Stimulated activated CD8-positive, alpha-beta memory T cell treated with anti-CD3 and anti-CD28 coated beads, Interleukin-15, amount 100 ng/mL, for 4 hours (primary cell): ENCODE results near the gene SORCS3.

ENCODE experiments used
- DNase-seq, 2 donors: peaks; one replicate each; pipeline ENCODE4 v3.0.0-alpha.2; 2020; ENCODE audit warnings: low read depth in 2 of 2

SORCS3 gene

DNA sequence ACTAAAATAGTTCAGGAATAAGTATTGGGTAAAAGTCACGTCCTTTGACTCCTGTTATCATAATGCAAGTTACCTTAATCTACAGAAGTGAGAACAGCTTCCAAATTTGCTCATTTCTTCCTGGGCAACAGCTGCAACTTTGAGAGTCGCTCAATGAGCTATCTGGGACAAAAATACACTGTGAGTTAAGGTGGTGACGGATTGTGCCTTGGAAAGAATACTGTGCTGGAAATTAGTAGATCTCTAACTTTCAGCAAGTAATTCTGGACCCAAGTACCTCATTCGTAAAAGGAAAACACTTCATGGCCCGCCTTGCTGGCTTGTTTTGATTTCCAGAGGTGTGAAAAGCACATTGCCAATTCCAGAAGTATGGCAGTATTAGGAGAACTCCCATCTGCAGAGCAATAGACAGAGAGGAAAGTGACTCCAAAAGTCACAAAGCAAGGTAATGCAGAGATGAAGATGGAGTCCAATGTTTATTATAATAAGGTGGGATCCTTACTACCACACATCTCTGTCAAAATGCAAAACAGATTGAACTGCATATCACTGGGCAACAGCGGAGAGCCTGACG lies 626.0 kb downstream of the SORCS3 start:
- no peak for DNase-seq

DNA sequence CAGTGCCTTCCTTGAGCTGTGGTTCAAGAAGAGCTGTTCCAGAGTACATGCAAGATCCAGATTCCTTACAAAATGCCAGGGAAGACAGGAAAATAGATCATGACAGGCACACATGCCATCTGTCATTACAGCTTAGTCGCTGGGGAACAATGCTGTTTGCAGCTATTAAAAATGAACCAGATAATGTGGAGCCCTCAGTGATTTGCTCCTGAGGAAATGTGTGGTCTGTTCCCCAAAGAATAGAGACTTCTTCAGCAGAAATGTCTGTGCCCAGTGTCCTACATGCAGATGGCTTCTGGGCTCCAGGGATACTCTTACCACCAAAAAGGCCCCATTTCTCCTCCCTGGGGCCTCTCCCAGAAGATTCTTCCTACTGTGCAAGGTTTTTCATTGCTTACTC lies 627.9 kb downstream of the SORCS3 start:
- no peak for DNase-seq

DNA sequence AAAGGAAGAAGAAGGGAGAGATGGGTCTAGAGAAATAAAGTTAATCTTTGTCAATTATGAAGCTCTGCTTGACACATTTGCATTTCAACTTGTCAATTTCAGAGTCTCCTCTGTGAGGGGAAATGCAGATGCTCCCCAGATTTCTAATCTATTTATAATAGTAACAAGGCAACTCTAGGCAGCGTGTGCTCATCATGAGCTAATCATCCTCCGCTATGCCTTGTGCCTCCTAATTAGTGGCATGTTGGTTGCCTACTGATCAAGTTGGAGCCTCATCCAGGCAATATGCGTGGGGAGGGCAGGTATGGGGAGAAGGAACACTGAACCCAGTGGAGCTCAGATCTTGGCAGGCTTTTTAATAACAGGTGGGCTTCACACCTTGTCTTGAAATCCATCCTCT lies 628.6 kb downstream of the SORCS3 start:
- DNase-seq: no peak

DNA sequence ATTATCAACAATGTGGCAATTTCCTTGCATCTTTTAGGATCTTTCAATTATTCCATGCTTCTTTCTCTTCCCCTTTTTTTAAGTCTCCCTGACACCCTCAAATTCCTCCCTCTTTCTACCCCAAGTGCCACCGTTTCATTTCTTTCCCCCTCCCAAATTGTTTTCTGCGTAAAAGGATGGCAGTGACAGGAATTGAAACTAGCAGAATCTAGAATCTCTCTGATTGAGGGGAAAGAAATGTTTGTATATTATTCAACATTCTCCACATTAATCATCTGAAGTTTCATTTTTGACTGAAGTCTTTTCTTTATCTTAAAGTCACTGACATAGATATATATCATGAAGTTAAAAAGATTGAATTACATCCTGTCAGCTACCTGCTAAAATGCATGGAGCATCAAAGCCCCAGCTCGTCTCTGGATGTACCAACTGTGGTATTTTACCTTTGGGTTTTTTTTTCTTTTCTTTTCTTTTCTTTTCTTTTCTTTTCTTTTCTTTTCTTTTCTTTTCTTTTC lies 633.5 kb downstream of the SORCS3 start:
- DNase-seq: no peak

DNA sequence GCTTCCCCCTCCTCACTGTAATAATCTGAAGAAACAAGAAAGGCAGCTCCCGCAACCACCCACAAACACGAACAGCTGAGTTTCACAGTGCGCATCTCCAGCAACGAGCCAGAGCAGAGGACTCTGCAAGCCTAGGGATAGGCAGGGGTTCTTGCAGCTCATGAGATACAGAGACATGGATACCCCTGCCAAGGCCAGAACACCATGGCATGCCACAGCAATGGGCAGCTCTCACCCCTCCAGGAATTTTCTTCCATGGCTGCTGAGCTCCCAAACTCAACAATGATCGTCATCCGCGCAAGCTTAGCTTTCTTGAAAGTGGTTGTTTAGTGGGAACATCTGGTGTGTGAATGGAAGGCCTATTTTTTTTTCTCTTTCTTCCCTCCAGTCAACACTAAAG lies 637.3 kb downstream of the SORCS3 start:
- DNase-seq: no peak

DNA sequence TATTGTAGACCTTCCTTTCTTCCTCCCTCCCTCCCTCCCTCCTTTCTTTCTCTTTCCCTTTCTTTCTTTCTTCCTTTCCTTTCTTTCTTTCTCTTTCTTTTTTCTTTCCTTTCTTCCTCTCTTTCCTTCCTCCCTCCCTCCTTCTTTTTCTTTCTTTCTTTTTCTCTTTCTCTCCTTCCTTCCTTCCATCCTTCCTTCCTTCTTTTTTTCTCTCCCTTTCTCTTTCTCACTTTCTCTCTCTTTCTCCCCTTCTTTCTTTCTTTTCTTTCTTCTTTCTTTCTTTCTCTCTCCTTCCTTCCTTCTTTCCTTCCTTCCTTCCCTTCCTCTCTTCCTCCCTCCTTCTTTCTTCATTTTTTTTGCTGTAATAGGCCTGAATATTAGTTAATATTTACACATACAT lies 638.0 kb downstream of the SORCS3 start:
- no peak for DNase-seq

DNA sequence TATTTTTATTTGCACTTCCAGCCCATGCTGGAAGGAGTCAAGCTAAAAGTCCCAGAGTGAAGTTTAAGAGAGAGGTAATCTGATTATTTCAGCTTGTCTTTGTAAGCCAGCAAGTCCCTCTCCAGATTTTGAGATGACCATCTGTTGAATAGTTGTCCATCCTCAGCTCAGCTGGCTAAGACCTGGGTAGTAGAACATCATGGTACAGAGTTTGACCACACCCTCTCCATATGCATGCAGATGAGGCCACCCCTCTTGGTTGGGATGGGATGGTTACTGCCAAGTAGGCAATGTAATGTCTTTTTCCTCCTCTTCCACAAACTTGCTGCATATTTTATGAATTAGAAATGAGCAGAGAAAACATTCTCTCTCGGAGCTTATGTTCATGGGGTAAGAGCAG lies 639.8 kb downstream of the SORCS3 start:
- no peak for DNase-seq

DNA sequence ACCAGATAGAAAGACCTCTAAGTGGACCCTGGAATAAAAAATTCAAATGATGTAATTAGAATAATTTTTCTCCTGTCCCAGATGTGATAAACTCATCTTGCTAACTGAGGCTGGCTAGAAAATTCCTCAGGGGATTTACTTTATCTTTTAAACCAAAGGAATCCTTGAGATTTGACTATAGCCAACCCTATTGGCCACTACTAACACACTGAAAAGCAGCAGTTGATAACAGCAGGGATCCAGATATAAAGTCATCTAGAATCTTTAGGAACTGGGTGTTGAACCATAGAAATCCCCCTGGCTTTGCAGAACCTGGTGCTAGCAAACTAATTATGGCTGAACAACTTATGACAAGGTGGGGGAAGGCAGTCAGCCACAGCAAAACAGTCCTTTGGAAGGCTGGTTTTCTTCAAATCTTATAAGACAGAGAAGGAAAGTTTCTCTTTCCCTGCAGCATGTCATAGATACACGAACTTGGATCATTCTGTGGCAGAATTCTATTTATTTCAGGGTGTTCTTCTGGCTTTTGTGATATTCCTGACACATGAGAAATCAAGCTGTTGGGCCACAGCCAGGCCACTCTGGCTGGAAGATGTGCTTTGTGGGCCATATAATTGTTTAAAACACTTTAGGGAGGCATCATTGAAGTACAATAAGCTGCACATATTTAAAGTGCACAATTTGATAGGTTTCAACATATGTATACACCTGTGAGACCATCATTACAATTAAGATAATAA lies 643.6 kb downstream of the SORCS3 start:
- no peak for DNase-seq

DNA sequence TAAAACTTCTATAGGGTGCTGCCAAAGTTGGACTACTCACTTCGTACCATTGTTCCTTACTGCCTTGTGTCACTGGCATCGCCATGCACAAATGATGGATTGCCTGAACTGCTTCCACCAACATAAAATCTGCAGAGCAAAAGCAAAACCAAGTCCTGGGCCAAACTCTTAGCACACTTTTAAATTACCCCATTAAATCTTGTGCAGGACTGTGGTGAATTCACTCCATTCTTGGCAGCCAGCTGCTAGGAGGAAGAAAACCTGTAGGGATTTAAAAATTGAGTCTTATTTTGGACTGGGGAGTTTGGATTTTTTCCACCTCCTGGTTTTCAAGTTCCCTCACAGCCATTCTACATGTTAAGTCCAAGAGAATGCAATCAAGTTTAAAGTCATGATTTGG lies 646.9 kb downstream of the SORCS3 start:
- no peak for DNase-seq

DNA sequence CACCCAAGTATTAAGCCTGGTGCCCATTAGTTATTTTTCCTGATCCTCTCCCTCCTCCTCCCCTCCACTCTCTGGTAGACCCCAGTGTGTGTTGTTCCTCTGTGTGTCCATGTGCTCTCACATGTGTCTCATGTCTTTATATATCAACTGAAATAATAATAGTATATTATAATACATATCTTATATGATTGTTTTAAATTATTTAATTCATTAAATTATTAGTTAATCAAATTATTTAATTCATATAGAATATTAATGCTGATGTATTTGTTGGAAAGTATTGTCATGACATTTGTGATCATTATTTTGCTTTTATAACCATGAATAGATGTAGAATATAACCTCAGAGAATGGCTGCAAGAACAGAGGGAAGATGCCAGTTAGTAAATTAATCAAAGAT lies 647.5 kb downstream of the SORCS3 start:
- no peak for DNase-seq

DNA sequence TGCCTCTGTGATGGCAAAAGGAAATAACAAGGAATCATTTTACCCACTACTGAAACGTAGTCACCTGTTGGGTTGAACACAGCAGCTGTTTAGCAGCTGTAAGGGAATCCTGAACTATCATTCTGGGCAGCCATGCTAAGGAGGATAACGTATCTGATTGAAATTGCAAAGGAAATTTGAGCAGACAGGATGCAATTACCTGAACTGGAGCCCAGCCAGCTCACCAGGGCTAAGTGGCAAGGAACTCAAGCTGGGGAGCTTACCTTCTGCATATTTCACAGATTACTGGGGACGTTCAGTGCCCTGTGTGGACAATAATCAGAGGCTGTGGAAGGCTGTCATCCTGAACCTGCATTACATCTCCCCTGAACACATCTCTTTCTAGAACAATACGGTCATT lies 650.5 kb downstream of the SORCS3 start:
- no peak for DNase-seq

DNA sequence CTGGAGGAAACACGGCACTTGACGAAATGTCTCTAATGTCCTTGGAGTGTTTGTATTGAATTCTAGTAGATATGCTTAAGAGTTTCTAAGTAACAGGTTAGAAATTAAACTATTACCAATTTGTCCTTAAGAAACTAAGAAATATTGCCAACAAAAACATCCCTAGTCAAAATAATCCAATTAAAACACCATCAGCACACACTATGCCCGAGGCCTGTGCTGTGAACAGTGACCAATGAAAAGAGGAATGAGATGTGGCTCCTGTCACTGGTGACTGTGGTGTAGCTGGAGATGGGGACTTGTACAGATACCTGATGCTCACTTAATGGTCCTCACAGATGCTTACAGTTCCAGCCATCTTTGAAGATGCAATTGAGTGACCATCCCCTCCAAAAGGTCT lies 651.1 kb downstream of the SORCS3 start:
- DNase-seq: no peak
